NCI-H69 (cell line): ENCODE results near the gene DTWD2.
A peak's percentile ranks its signal among the peaks of the same experiment; 100 is the strongest.
"Not testable (repeated sequence)": the region's sequence is repeated elsewhere in the genome, so short reads cannot be mapped to it uniquely, and the experiment has no call there.

Source experiments
- DNase-seq: peaks from one replicate; lab custom pipeline; 2025; lab: John Stamatoyannopoulos, UW

DTWD2 gene

DNA sequence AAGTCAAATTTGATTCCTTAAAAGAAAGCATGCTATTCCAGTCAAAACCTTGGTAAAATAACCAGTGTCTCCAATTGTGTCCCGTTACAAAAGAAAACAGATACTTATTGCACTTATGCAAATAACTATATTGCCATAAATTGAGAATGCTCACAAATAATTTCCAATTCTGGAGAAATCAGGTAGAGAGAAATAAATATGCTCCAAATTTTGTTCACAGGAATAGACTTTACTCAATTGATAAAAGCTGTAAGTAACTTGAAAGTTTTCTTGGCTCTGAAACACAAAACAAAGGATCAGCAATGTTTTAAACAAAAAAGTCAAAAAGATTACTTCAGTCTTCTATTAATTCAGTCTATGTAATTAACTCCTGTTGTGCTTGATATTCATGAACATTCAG is 7.8 kb upstream of the DTWD2 start:
- no peak for DNase-seq

GRCh38 chr5:118994595-118994994 is 6.2 kb upstream of the DTWD2 start:
- DNase-seq = no peak

- not testable (repeated sequence) for DNase-seq
Observed at GRCh38 chr5:118993118-118993517, 4.8 kb upstream of the DTWD2 start.

GRCh38 chr5:118992055-118992454 is 3.7 kb upstream of the DTWD2 start:
- DNase-seq = not testable (repeated sequence)

GRCh38 chr5:118990582-118990981 is 2.2 kb upstream of the DTWD2 start:
- no peak for DNase-seq

GRCh38 chr5:118989816-118990215 is 1.5 kb upstream of the DTWD2 start:
- no peak for DNase-seq

DNA sequence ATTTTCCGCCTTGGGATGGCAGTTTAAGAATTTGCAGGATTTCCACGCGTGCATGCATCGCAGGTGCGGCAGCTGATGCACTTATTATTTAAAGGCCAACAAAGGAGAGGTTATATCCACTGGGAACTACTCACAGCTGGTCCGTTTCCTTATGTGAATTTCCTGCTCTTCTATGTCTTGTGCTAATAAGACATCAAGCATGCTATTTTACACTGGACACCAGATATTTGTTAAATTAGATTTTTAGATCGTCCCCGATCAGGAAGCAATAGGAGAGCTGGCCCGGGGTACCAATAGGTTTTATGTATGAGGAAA is 476 bp upstream of the DTWD2 start:
- peak; percentile 79 for DNase-seq

DNA sequence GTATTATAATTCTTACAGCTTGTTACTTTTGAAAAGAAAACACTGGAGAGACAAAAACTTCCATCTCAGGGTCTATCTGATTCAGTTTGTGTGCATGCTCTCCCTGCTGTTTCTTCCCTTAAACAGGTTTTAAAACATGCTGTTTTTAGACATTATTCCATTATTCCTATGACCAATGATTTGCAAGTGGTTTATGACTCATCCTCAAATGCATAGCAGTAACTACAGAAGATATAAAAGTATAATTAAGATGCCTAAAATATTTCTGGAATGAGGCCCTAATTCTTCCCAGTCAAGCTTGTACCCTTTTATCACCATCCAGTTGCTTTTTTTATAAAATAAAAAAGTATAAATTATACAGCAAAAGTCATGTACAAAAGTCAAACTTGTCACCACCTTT is 3.7 kb downstream of the DTWD2 start:
- no peak for DNase-seq

DNA sequence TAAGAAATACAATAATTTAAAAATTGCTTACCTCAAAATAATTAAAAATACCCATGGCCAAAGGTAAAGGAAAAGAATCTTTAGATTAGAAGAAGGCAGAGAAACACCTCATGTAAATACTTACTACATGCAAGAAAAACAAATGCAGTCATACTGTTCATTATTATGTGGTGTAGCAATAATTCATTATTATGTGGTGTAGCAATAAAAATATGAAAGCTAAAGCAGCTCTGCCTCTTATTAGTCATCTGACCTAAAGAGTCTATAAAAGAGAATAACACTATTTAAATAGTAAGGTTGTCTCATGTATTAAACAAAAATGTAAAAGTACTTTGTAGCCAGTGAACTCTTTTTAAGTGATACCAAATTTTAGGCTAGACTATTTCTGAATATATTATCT is 6.6 kb downstream of the DTWD2 start:
- no peak for DNase-seq

DNA sequence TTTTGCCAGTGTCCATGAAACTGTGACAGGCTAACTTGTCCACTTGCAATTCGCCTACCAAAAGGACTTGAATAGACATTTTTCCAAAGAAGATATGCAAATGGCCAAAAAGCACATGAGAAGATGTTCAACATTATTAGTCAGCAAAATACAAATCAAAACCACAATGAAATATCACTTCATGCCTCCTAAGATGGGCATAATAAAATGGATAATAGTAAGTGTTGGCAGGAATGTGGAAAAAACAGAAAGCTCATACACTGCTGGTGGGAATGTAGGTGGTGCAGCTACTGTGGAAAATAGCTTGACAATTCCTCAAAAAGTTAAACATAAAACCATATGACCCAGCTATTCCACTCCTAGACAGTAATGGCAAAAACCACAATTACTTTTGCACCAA is 7.9 kb downstream of the DTWD2 start:
- DNase-seq = no peak

DNA sequence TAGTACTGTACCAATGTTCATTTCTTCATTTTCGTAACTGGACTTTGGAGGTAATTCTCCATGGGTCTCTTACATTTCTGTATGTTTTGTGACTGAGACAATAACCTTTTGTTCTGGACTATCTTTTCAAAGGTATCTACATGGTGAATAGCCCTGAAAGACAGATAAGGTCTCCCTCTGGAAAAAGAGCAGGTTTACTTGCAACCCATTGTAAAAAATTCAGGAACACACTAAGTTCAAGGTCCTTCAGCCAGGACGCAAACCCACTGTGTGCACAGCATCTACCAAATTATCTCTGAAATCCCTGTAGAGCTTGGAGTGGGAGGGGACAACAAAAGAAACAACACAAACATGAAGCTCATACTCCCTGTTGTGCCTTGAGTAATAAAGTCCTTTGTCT is 8.3 kb downstream of the DTWD2 start:
- no peak for DNase-seq

GRCh38 chr5:118973779-118974445 is 14.4 kb downstream of the DTWD2 start:
- DNase-seq = not testable (repeated sequence)

DNA sequence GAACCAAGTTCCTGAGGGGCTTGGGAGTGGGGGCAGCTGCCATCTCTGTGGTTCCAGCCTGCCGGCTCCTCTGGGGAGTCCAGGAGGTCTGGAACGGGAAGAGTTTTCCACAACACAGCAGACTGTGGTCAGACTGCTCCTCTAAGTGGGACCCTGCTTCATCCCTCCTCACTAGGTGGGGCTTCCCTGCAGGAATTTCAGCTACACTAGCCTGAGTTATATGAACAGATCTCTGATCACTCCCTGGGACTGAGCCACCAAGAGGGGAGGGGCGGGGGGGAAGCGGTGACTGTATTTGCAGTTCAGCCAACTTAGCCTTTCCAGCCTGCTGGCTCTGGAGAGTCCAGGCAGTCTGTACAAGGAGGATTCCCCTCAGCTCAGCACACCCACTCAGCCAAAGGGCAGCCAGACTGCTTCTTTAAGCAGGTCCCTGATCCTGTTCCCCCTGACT is 19.4 kb downstream of the DTWD2 start:
- peak; percentile 12 for DNase-seq

- no peak for DNase-seq
Observed at GRCh38 chr5:118968406-118968911, 19.9 kb downstream of the DTWD2 start.

GRCh38 chr5:118967059-118967508 is 21.3 kb downstream of the DTWD2 start:
- no peak for DNase-seq

GRCh38 chr5:118965890-118966289 is 22.5 kb downstream of the DTWD2 start:
- no peak for DNase-seq

GRCh38 chr5:118964970-118965369 is 23.4 kb downstream of the DTWD2 start:
- not testable (repeated sequence) for DNase-seq

- DNase-seq = not testable (repeated sequence)
Observed at GRCh38 chr5:118964388-118964787, 24.0 kb downstream of the DTWD2 start.

GRCh38 chr5:118963169-118963568 is 25.2 kb downstream of the DTWD2 start:
- DNase-seq = no peak

GRCh38 chr5:118960557-118960956 is 27.8 kb downstream of the DTWD2 start:
- peak; percentile 28 for DNase-seq

DNA sequence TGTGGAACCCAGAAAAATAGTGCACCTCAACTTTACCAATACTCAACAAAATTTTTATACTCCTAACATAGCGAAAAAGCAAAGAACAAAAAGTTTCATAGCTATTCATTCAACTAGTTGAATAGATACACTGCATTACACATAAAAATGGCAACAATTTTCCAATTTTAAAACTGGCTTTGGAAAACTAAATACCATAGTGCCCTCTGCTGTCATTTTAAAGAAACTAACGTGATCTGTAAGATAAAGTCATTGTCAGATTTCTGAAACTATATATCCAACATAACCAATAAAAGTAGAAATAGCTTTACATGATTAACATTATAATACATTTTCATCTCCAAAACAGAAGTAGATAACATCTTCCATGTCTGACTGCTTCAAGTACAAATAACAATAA is 31.6 kb downstream of the DTWD2 start:
- peak; percentile 62 for DNase-seq

- DNase-seq = no peak
Observed at GRCh38 chr5:118953652-118954005, 34.7 kb downstream of the DTWD2 start.

DNA sequence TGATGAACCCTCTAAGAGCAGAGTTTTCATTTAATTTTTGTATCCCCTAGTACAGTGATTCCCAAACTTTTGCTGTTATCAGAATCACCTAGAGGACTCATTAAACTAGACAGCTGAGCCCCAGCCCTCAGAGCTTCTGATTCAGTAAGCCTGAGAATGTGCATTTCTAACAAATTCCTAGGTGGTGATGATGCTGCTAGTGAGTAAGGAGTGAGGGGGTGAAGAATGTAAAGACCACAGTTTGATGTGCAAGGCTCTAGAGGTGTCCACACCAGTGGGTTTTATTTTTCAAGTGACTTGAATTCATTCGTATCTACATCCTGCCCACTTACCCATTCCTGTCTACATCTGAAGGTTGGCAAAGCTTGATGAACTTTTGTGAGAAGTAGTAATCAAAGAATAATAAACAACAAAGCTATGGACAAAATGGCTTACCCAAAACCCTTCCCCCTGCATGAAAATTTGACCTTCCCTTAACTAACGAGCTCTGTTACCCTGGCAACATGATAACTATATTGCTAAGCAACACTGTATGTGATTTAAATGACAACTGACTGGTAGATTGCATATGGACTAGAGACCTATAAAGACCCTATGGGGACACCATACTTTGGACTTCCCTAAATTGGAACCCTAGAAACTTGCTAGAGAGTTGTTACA is 35.2 kb downstream of the DTWD2 start:
- peak; percentile 38 for DNase-seq

DNA sequence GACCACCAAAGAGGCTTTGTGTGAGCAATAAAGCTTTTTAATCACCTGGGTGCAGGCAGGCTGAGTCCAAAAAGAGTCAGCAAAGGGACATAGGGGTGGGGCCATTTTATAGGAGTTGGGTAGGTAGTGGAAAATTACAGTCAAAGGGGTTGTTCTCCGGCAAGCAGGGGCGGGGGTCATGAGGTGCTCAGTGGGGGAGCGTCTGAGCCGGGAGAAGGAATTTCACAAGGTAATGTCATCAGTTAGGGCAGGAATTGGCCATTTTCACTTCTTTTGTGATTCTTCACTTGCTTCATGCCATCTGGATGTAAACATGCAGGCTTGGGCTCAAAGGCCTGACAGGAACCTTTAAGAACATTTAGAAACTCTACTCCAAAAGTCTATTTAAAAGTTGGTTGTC is 36.0 kb downstream of the DTWD2 start:
- DNase-seq = not testable (repeated sequence)
